Kidney (tissue), 14 donors: ENCODE measurements around the gene FUT3. TPM values are rescaled to one million over a fixed set of nuclear protein-coding genes. Genes with fewer than 3 reads are reported as not detected.
A peak's percentile ranks its signal among the peaks of the same experiment; 100 is the strongest.

Experiments
- DNase-seq, 5 donors: peaks; one replicate each; pipeline ENCODE4 v3.0.0-alpha.2; 2013 to 2020
- FAIRE-seq: peaks from 2 replicates; lab custom pipeline; 2012; peaks lifted over from hg19 to GRCh38; lab: Jason Lieb, UNC
- H3K27ac ChIP-seq, 2 donors: one replicate each; pipeline ENCODE4 v1.7.0; 2013; ENCODE audit warnings: low read depth in 2 of 2, low read length in 2 of 2, inconsistent platforms in 1 of 2
- H3K27me3 ChIP-seq: one replicate; pipeline ENCODE4 v1.7.1; 2013; ENCODE audit warnings: low read length, inconsistent platforms; ENCODE audit not compliant: control insufficient read depth, insufficient read depth
- H3K36me3 ChIP-seq, 3 donors: one replicate each; pipeline versions ENCODE4 v1.7.0 to v1.7.1; 2013; ENCODE audit warnings: low read length in 3 of 3, control low read depth in 1 of 3, inconsistent platforms in 1 of 3; ENCODE audit not compliant: insufficient read depth in 3 of 3, control insufficient read depth in 2 of 3
- H3K4me1 ChIP-seq, 3 donors: one replicate each; pipeline versions ENCODE4 v1.7.0 to v1.7.1; 2013; ENCODE audit warnings: low read length in 3 of 3, inconsistent platforms in 1 of 3, low read depth in 1 of 3; ENCODE audit not compliant: control insufficient read depth in 2 of 3, insufficient read depth in 2 of 3
- H3K4me3 ChIP-seq, 3 donors: one replicate each; pipeline versions ENCODE4 v1.7.0 to v1.8.1; 2013; ENCODE audit warnings: low read length in 3 of 3, control low read depth in 1 of 3, inconsistent platforms in 1 of 3
- H3K9ac ChIP-seq, 3 donors: one replicate each; pipeline versions ENCODE4 v1.7.0 to v1.7.1; 2013; ENCODE audit warnings: low read length in 3 of 3, control low read depth in 1 of 3, inconsistent platforms in 1 of 3
- H3K9me3 ChIP-seq, 3 donors: one replicate each; pipeline versions ENCODE4 v1.7.0 to v1.7.1; 2013; ENCODE audit warnings: low read length in 3 of 3, control low read depth in 1 of 3, inconsistent platforms in 1 of 3; ENCODE audit not compliant: control insufficient read depth in 2 of 3, insufficient read depth in 1 of 3
- CTCF ChIP-seq: IDR thresholded peaks from 3 replicates; pipeline ENCODE4 v1.5.1; 2012; ENCODE audit warnings: mild to moderate bottlenecking, moderate library complexity, borderline replicate concordance; ENCODE audit not compliant: insufficient read depth; ENCODE audit errors: extremely low read depth
- intact Hi-C: fragments of 100-400 bp; cut with DNase I; formaldehyde crosslinking; loops from one replicate; pipeline ENCODE4 v1.11.1; 2022
- polyA plus RNA-seq: library from polyadenylated mRNA; stranded (reverse); fragments of 350-450 nt; fragmentation: Illumina TruSeq; extraction: RNeasy Lipid Tissue Mini Kit (QIAGEN cat#74804); gene quantifications from one replicate; pipeline ENCODE4 v1.2.3, GENCODE V29; 2014; ENCODE audit warnings: low read depth, low replicate concordance; ENCODE audit not compliant: insufficient read depth
- total RNA-seq: library from RNA; stranded (reverse); fragmentation: NEBNext Ultra II Directional; extraction: Animal tissue kit (Norgen Biotek cat#: 25700); gene quantifications from one replicate; pipeline ENCODE4 v1.2.1, GENCODE V29; 2021
- donor health status: control.
- donor health status: control.
- donor health status: control.
- donor health status: control.
- donor health status: control.
- donor health status: DM: yes; HTN: yes; CAD: no.
- donor health status: Normal renal cell carcinoma (clear cell type).

Gene FUT3
- total and polyA plus RNA-seq, 2 donors from 2014 or later: 3.0 to 6.5 TPM

GRCh38 chr19:5801796-5802619 is 49.2 kb downstream of the FUT3 start:
- FAIRE-seq: no peak
- no peak overlapping the region for H3K4me3 ChIP-seq
- no peaks in the 10 kb centered on the region for H3K27me3 ChIP-seq
- no peaks in the 10 kb centered on the region for H3K36me3 ChIP-seq
- no peaks in the 10 kb centered on the region for H3K9me3 ChIP-seq
- intact Hi-C loops: loop anchor here (10.0 kb wide), 1 partner anchor 93 kb away; no protein-coding TSS in a partner anchor
- peak; percentile 73 to 92 (median 86) for DNase-seq
- H3K4me1 ChIP-seq: peaks cover 0 to 10% (median 0%) of the 10 kb centered on the region in 3 donors
- no peak overlapping the region for H3K27ac ChIP-seq
- no peak overlapping the region for H3K9ac ChIP-seq
- no peak for TF ChIP-seq CTCF

GRCh38 chr19:5800361-5801270 is 50.6 kb downstream of the FUT3 start:
- no peaks in the 10 kb centered on the region for H3K36me3 ChIP-seq
- H3K27ac ChIP-seq: no peak overlapping the region
- H3K9ac ChIP-seq: no peak overlapping the region
- FAIRE-seq (no peak), DNase-seq (no peak)
- no peak for TF ChIP-seq CTCF
- H3K27me3 ChIP-seq: no peaks in the 10 kb centered on the region
- peaks cover 0 to 10% (median 0%) of the 10 kb centered on the region in 3 donors for H3K4me1 ChIP-seq
- no peaks in the 10 kb centered on the region for H3K9me3 ChIP-seq
- intact Hi-C loops: loop anchor here (10.0 kb wide), 1 partner anchor 94 kb away; no protein-coding TSS in a partner anchor
- no peak overlapping the region for H3K4me3 ChIP-seq

DNA sequence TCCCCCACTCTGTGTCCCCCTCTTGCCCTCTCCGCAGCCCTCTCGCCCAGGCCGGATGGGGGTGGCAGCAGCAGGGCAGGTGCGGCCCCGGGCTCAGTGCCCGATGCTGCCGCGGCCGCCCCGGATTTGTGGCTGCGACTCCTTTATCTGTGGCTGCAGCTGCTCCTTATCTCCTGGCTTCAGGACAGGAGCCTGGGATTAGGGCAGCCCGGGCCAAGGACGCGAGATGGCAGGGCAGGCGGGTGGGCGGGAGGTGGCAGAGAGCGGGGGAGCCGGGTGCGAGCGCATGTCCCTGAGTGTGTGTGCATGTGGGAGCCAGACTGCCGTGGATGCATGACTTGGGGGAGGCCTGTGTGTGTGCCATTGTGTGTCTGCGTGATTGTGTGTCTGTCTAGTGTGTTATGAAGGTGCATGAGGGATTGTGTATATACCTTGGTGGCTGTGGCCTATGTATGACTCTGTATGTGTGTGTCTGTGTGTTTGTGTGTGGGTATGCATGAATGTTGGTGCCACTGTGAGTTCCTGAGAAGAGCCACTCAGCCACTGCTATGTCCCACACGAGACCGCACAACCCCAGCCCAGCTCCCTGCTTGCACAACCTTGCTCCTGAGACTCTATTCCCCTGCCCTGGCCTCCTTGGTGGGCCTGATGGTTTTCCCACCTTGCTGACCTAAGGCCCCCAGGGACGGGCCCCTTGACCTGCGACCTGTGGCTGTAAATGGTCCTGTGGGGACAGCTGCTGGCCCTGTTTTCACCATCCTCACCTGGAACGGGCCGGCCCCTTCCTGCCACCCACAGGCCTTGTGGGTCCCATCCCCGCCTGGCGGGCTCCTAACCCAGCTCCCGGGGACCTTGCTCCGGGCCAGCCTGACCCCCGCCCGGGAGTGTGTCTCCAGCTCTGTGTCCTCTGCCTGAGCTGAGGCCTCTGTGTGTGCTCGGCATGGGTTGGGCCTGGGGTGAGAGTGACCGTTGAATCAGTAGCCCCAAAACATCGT is 51.7 kb downstream of the FUT3 start:
- intact Hi-C loops: loop anchor here (10.0 kb wide), 1 partner anchor 95 kb away; no protein-coding TSS in a partner anchor
- DNase-seq (no peak), FAIRE-seq (no peak)
- H3K27ac ChIP-seq: no peak overlapping the region
- no peaks in the 10 kb centered on the region for H3K36me3 ChIP-seq
- H3K4me1 ChIP-seq: peaks cover 0 to 8% (median 0%) of the 10 kb centered on the region in 3 donors
- H3K4me3 ChIP-seq: no peak overlapping the region
- TF ChIP-seq CTCF: no peak
- no peaks in the 10 kb centered on the region for H3K27me3 ChIP-seq
- no peaks in the 10 kb centered on the region for H3K9me3 ChIP-seq
- no peak overlapping the region for H3K9ac ChIP-seq
